Endodermal cell (in vitro differentiated cells): ENCODE measurements around the gene TPPP. TPM values are rescaled to one million over a fixed set of nuclear protein-coding genes. Genes with fewer than 3 reads are reported as not detected.
"Not testable (repeated sequence)": the region's sequence is repeated elsewhere in the genome, so short reads cannot be mapped to it uniquely, and the experiment has no call there.

Experiments used
- DNase-seq: peaks from one replicate; pipeline ENCODE4 v3.0.0-alpha.2; 2017
- H3K27ac ChIP-seq: 2 replicates; pipeline ENCODE4 v1.5.1; 2013; ENCODE audit warnings: mild to moderate bottlenecking, low read depth, low read length, moderate library complexity
- H3K27me3 ChIP-seq: 2 replicates; pipeline ENCODE4 v1.6.1; 2013; ENCODE audit warnings: mild to moderate bottlenecking, low read length, moderate library complexity; ENCODE audit not compliant: insufficient read depth, control insufficient read depth, poor library complexity, severe bottlenecking
- H3K36me3 ChIP-seq: 2 replicates; pipeline ENCODE4 v1.7.0; 2013; ENCODE audit warnings: mild to moderate bottlenecking, low read length, moderate library complexity; ENCODE audit not compliant: control insufficient read depth, insufficient read depth
- H3K4me1 ChIP-seq: one replicate; pipeline ENCODE4 v1.7.0; 2013; ENCODE audit warnings: low read length; ENCODE audit not compliant: control insufficient read depth, insufficient read depth
- H3K4me3 ChIP-seq: 2 replicates; pipeline ENCODE4 v1.5.1; 2013; ENCODE audit warnings: mild to moderate bottlenecking, low read length, moderate library complexity
- H3K9ac ChIP-seq: 2 replicates; pipeline ENCODE4 v1.6.1; 2013; ENCODE audit warnings: mild to moderate bottlenecking, low read length, moderate library complexity; ENCODE audit not compliant: poor library complexity, severe bottlenecking; ENCODE audit errors: extremely low read depth
- H3K9me3 ChIP-seq: 2 replicates; pipeline ENCODE4 v1.6.1; 2013; ENCODE audit warnings: mild to moderate bottlenecking, low read length, moderate library complexity; ENCODE audit not compliant: control insufficient read depth
- H3K27ac Mint-ChIP-seq: 2 replicates; pipeline ENCODE4 v1.8.0; 2020; ENCODE audit warnings: mixed read lengths
- H3K27me3 Mint-ChIP-seq: 2 replicates; pipeline ENCODE4 v1.8.0; 2021; ENCODE audit warnings: mild to moderate bottlenecking, mixed read lengths; ENCODE audit not compliant: insufficient read depth
- H3K36me3 Mint-ChIP-seq: 2 replicates; pipeline ENCODE4 v1.8.0; 2020; ENCODE audit warnings: low read depth, mixed read lengths
- H3K4me1 Mint-ChIP-seq: 2 replicates; pipeline ENCODE4 v1.8.0; 2020; ENCODE audit warnings: mixed read lengths
- H3K4me3 Mint-ChIP-seq: 2 replicates; pipeline ENCODE4 v1.8.0; 2020; ENCODE audit warnings: mild to moderate bottlenecking, moderate library complexity, mixed read lengths
- H3K9me3 Mint-ChIP-seq: 2 replicates; pipeline ENCODE4 v1.8.0; 2020; ENCODE audit warnings: mild to moderate bottlenecking, mixed read lengths
- CTCF ChIP-seq: fragments of 200-600 bp; sonication (generic); conservative IDR thresholded peaks from 2 replicates; pipeline ENCODE4 v1.5.0; 2021; ENCODE audit warnings: antibody characterized with exemption, mild to moderate bottlenecking
- WGBS, 2 experiments: methylation state at CpG; one replicate each; pipeline versions ENCODE4 v1.1.5 to v1.1.7; 2013; ENCODE audit warnings: missing lambda C conversion rate in 2 of 2, mixed read lengths in 1 of 2; ENCODE audit not compliant: insufficient coverage in 1 of 2, insufficient read length in 1 of 2; 5-methylcytosine and 5-hydroxymethylcytosine counted together
- total RNA-seq, 2 donors: library from RNA; stranded (reverse); fragmentation: NEBNext Ultra II Directional in 1 of 2; extraction: Animal tissue kit (Norgen Biotek cat#: 25700) in 1 of 2; gene quantifications; 2 replicates in 1 of 2; 3 replicates in 1 of 2; pipeline ENCODE4 v1.2.1, GENCODE V29; 2021

TPPP gene
- total RNA-seq, 2 donors from 2014 or later, result 0.22 to 0.70 TPM

- H3K4me1 ChIP-seq, H3K4me1 Mint-ChIP-seq: not testable (repeated sequence)
These were observed 4.7 kb downstream of the TPPP start for GRCh38 chr5:688348-689010.

GRCh38 chr5:686936-687335 lies 6.2 kb downstream of the TPPP start:
- H3K27ac ChIP-seq, H3K4me1 ChIP-seq, H3K4me3 Mint-ChIP-seq, H3K36me3 Mint-ChIP-seq, H3K27ac Mint-ChIP-seq, H3K9me3 ChIP-seq, H3K4me3 ChIP-seq, H3K4me1 Mint-ChIP-seq, H3K36me3 ChIP-seq, H3K9ac ChIP-seq, H3K9me3 Mint-ChIP-seq: not testable (repeated sequence)
- WGBS, 2 experiments, result 85% methylated on average over 11 of the region's 12 CpGs; no CpG with 5 or more reads in 1 of the 2 experiments
- H3K27me3 Mint-ChIP-seq, result peaks cover 41% of the 10 kb centered on the region
- DNase-seq, result peak; percentile 33
- peaks cover 44% of the 10 kb centered on the region for H3K27me3 ChIP-seq

More at GRCh38 chr5:688348-689010, 4.7 kb downstream of the TPPP start:
- peaks cover 45% of the 10 kb centered on the region for H3K27me3 ChIP-seq
- H3K36me3 ChIP-seq, H3K9me3 ChIP-seq, H3K4me3 ChIP-seq, H3K27ac Mint-ChIP-seq, H3K9ac ChIP-seq, H3K4me3 Mint-ChIP-seq, H3K27ac ChIP-seq, DNase-seq, H3K36me3 Mint-ChIP-seq, H3K9me3 Mint-ChIP-seq: not testable (repeated sequence)
- 92 to 97% methylated on average over 6 to 16 of the region's 30 CpGs for WGBS, 2 experiments
- H3K27me3 Mint-ChIP-seq, result peaks cover 40% of the 10 kb centered on the region

- 93% methylated on average over 12 of the region's 12 CpGs; no CpG with 5 or more reads in 1 of the 2 experiments for WGBS, 2 experiments
- H3K27me3 Mint-ChIP-seq, result peaks cover 43% of the 10 kb centered on the region
These were observed 7.0 kb downstream of the TPPP start for GRCh38 chr5:686172-686523.

GRCh38 chr5:685262-686171 lies 7.6 kb downstream of the TPPP start:
- H3K27me3 ChIP-seq, result peaks cover 39% of the 10 kb centered on the region
- Mint-ChIP-seq H3K27me3 (peaks cover 48% of the 10 kb centered on the region), H3K4me3 (no peak overlapping the region), H3K4me1 (no peaks in the 10 kb centered on the region), H3K36me3 (no peaks in the 10 kb centered on the region), H3K27ac (no peak overlapping the region), H3K9me3 (no peaks in the 10 kb centered on the region)
- H3K4me3 ChIP-seq, result no peak overlapping the region
- TF ChIP-seq CTCF, result no peak
- H3K27ac ChIP-seq, result no peak overlapping the region
- no peaks in the 10 kb centered on the region for H3K4me1 ChIP-seq
- peak; percentile 24 for DNase-seq
- 84 to 89% methylated on average over 11 to 24 of the region's 24 CpGs for WGBS, 2 experiments
- no peaks in the 10 kb centered on the region for H3K36me3 ChIP-seq
- H3K9ac ChIP-seq, result no peak overlapping the region
- H3K9me3 ChIP-seq, result no peaks in the 10 kb centered on the region

More at GRCh38 chr5:686172-686523, 7.0 kb downstream of the TPPP start:
- H3K27ac ChIP-seq, H3K4me3 Mint-ChIP-seq, H3K9me3 ChIP-seq, H3K4me1 ChIP-seq, H3K9me3 Mint-ChIP-seq, H3K27ac Mint-ChIP-seq, H3K9ac ChIP-seq, DNase-seq, H3K36me3 Mint-ChIP-seq, H3K4me1 Mint-ChIP-seq, H3K36me3 ChIP-seq, H3K4me3 ChIP-seq: not testable (repeated sequence)
- peaks cover 39% of the 10 kb centered on the region for H3K27me3 ChIP-seq
